Stomach (tissue), 4 donors: ENCODE measurements around the gene DOK5.

Source experiments
- EP300 ChIP-seq: sonication (generic); formaldehyde crosslinking; IDR thresholded peaks from one replicate; pipeline ENCODE4 v1.6.1; 2017; ENCODE audit warnings: antibody characterized with exemption
- POLR2A ChIP-seq, 4 donors: fragments of 450-650 bp; IDR thresholded peaks; one replicate each; pipeline ENCODE4 v1.6.1; 2016; ENCODE audit warnings: antibody characterized with exemption in 4 of 4, control low read depth in 2 of 4, mild to moderate bottlenecking in 1 of 4, moderate library complexity in 1 of 4
- POLR2AphosphoS5 ChIP-seq, 3 donors: sonication (generic); formaldehyde crosslinking; IDR thresholded peaks; one replicate each; pipeline ENCODE4 v1.6.1; 2016; ENCODE audit warnings: antibody characterized with exemption in 3 of 3
- TF ChIP-seq, protein P1 (sequence below), 7 experiments: fragments of 450-650 bp in 4 of 7; fragments of 200-600 bp in 3 of 7; sonication (generic) in 3 of 7; IDR thresholded peaks; one replicate each; pipeline ENCODE4 v1.5.1; 2016 to 2019; ENCODE audit warnings: antibody characterized with exemption in 7 of 7, control low read depth in 2 of 7, mild to moderate bottlenecking in 1 of 7

DNA sequence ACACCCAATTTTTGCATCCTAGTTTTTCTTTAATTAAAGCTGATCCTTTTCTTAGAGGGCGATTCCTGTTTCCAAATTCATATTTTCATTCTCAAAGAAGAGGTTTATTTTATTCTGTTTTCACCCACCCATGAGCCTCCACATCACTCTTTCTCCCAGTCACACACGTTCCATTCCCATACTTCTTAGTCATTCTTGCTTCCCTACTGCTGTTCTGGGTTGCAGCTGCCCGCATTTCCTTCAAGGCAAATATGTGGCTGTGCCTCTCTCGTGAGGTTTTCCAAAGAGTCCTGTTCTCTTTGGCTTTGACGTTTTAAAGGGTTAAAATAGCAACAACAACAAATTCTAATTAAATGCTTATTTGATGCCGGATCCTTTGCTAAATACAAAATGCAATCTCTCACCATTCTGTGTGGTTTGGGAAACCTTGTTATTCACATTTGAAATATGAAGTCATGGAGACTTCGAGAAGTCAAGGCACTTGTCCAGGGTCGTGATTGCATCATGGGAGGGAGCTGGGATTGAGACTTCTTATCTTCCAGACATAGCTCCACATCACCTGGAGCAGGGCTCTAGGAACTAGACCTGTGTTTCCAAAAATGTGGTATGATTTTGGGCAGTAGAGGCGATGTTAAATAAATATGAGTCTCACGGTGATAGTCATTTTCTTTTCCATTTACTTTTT lies 126.6 kb downstream of the DOK5 start:
- TF ChIP-seq POLR2AphosphoS5 (IDR thresholded peaks at IDR 0.05) (no peak), POLR2A (IDR thresholded peaks at IDR 0.05) (no peak), EP300 (no peak)
- TF ChIP-seq, protein P1, sequence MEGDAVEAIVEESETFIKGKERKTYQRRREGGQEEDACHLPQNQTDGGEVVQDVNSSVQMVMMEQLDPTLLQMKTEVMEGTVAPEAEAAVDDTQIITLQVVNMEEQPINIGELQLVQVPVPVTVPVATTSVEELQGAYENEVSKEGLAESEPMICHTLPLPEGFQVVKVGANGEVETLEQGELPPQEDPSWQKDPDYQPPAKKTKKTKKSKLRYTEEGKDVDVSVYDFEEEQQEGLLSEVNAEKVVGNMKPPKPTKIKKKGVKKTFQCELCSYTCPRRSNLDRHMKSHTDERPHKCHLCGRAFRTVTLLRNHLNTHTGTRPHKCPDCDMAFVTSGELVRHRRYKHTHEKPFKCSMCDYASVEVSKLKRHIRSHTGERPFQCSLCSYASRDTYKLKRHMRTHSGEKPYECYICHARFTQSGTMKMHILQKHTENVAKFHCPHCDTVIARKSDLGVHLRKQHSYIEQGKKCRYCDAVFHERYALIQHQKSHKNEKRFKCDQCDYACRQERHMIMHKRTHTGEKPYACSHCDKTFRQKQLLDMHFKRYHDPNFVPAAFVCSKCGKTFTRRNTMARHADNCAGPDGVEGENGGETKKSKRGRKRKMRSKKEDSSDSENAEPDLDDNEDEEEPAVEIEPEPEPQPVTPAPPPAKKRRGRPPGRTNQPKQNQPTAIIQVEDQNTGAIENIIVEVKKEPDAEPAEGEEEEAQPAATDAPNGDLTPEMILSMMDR (IDR thresholded peaks at IDR 0.05): no peak
